Stimulated activated CD8-positive, alpha-beta memory T cell treated with anti-CD3 and anti-CD28 coated beads, Interleukin-2, amount 100 ng/mL, for 48 hours (primary cell): ENCODE results near the gene MCAT.
"Not testable (repeated sequence)": the region's sequence is repeated elsewhere in the genome, so short reads cannot be mapped to it uniquely, and the experiment has no call there.

Source experiments
- DNase-seq, 2 donors: peaks; one replicate each; pipeline ENCODE4 v3.0.0-alpha.2; 2020; ENCODE audit warnings: low read depth in 2 of 2

The MCAT gene

DNA sequence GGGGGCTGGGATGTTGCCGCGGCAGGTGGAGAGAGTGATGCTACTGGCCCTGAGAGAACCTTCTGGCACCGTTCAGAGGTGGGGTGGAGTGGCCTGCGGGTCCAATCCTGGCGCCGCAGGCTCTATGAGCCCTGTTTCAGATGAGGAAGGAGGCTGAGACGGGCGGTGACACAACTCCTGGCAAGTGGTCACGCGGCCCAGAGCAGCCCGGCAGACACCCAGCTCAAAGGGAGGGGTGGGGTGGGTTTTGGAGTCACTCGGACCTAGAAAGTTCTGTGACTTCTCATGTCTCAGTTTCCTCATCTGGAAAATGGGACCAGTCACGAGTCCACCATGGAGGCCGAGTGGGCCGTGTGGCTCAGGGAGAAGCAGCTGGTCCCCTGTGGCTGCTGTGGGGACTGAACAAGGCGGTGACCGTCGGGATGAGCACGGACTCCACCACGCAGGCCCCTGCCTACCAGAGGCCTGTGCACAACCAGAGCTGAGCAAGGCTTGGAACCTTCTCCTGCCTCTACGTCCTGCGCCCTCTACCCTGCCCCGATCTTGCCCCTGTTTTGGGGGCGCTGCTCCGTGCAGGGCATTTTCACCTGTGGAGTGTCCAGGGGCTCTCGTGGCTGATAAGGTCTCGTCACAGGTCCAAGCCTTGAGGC, 11.8 kb upstream of the MCAT start:
- no peak for DNase-seq

DNA sequence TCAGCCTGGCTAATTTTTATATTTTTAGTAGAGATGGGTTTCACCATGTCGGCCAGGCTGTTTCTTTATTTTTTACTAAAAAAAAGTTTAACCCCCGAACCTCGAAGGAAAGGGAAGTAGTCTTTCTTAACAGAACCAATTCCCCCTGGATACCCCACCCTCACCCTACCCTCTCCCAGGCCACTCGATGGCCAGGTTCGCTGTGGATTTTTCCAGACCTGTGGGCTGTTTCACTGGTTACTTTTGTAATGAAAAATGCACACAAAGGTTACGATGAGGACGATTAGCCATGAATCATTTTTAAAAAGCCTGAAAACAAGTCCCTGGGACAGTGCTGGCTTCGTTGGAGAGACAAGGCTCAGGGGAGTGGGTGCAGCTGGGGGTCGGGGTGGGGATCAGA, 10.7 kb upstream of the MCAT start:
- no peak for DNase-seq

DNA sequence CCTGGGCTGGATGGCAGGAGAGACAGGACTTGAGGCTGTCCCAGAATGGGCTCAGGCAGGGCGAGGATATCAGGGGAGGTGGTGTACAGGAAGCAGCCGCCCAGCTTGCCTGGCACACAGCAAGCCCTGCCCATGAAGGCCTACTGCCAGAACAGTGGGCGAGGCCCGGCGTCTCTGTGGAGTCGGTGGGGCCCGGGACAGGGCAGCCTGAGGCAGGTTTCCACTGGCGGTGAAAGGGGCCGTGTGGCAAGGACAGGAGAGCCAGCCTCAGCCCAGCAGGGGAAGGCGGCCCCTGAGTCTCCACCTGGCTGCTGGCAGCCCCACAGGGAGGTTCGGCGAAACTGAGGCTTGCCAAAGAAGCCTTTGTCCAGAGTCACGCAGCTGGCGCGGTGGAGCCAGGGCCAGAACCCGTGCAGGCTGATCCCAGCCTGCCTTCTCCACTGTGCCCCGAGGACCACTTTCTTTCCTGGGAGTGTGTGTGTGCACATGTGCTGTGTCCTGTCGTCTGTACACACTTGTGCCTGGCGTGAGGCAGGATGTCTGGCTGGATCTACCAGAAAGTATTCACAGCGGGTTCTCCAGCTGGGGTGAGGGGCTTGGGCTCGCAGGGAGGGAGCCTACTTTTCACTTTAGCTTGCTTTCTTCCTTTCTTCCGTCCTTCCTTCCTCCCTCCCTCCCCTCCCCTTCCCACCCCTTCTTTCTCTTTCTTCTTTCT, 9.3 kb upstream of the MCAT start:
- peak; percentile 28 to 33 for DNase-seq

DNA sequence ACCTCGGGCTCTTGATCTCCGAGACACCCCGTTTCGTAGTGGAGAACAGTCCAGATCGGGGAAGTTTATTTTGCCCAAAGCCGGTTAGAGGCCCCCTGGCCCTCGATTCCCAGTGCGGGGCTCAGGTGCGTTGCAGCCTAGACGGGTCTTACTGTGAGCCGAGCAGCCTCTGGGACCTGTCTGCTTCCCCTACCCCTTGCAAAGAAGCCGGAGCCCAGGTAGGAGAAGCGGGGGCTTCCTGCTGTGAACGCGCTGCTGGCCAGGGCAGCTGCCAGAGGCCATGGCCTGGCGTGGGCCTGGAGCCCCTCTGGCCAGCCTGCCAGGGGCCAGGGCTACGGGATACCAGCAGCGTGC, 8.8 kb upstream of the MCAT start:
- no peak for DNase-seq

DNA sequence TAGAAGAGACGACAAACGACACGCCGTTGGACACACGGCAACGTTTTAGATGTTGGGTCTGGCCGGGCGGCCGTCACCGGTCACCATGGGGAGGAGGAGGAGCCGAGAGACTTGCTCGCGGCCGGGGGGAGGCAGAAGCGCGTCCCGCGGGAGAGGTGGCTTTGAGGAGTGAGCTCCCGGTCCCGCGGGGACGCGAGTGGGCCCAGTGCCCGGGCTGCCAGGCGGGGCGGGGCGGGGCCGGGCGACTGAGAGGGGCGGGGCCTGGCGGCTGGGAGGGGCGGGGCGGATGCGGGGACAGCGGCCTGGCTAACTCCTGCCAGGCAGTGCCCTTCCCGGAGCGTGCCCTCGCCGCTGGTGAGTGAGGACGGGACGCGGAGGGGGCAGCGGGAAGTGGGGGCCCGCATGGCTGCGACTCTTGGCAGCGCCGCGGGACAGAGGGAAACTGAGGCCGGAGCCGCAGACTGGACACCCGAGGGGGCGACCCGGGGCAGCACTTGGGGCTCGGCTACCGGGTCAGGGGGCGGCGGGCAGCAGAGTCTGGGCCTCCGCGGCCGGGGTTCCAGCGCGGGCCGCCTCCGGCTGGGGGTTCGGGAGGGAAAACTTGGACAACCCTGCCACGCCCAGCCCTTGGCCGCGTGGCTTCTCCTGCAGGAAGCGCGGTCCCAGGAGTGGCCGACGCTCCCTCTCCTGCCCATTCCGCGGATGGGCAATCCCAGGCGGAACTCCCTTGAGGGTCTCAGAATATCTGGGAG, 8.2 kb upstream of the MCAT start, which contains the start of gene TSPO:
TSS of gene TSPO (plus strand) at position 309 of the 752 bp plus-strand sequence. CDS start 7,680 bp downstream, outside the sequence.
- DNase-seq = peak; percentile 53 to 54

DNA sequence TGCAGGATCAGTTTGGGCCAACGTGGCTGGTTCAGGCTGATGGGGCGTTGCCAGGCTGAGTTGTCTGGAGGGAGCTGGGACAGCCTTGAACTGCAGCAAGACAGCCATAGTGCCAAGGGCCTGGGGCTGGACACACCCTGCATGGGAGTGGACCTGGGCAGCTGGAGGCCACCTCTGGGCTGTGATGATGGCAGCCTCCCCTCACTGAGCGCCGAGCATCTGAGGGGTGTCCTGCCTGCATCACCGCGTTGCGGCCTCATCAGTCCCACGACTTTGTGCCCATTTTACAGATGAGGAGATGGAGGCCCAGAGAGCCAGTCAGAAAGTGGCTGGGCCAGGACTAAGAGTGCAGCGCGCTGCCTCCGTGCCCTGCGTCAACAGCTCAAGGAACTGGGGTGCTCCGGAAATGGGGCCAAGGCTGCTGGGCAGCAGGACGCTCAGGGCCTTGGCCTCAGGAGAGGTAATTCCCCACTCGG, 7.6 kb upstream of the MCAT start:
- no peak for DNase-seq

DNA sequence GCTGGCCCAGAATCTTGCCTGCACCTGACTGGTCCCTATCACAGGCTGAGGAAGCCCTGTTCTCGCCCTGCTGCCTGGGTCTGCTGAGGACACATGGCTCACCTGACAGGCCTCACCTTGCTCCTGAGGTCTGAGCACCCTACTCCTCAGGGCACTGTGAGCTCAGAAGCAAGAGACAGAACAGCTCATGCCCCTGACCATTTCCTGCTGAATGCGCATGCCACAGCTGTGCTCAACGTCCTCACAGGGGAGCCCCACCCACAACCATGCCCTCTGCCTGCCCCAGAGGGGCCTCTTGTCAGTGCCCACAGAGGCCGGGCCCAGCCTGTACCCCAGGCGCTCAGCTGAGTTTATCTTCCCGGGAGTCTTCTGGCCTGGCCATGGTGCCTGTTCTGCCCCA, 5.4 kb upstream of the MCAT start:
- no peak for DNase-seq

DNA sequence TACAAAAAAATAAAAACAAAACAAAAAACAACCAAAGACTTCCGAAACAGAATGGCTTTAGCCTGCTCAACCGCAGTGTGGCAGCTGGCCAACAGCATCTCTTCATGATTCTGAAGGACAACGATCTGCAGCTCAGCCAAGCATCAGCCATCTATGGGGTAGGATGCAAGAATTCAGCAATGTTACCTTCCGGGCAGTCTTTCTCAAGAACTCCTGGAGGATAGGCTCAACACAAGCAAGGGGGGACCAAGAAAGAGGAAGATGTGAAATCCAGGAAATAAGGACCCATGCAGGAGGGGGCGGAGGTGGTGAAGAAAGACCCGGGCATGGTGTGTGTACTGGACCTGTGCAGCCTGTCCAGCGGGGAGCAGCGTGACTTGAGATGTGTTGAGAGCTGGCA, 4.6 kb upstream of the MCAT start:
- no peak for DNase-seq

DNA sequence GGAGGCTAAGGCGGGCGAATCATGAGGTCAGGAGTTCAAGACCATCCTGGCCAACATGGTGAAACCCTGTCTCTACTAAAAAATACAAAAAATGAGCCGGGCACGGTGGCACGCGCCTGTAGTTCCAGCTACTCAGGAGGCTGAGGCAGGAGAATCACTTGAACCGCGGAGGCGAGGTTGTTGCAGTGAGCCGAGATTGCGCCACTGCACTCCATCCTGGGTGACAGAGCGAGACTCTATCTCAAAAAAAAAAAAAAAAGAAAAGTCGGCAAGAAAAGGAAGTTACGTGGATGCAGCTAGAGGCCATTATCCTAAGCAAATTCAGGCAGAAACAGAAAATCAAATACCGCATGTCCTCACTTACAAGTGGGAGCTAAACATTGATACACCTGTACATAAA, 3.1 kb upstream of the MCAT start:
- not testable (repeated sequence) for DNase-seq

DNA sequence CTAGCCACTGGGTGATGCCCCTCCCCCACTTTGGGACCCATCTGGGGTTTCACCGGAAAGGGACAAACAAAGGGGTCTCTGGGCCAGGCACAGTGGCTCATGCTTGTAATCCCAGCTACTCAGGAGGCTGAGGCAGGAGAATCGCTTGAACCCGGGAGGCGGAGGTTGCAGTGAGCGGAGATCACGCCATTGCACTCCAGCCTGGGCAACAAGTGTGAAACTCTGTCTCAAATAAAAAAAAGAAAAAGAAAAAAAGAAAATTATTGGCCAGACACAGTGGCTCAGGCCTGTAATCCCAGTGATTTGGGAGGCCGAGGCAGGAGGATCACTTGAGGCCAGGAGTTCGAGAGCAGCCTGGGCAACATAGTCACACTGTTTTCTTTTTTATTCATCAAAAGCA, 2.2 kb upstream of the MCAT start:
- DNase-seq = not testable (repeated sequence)

DNA sequence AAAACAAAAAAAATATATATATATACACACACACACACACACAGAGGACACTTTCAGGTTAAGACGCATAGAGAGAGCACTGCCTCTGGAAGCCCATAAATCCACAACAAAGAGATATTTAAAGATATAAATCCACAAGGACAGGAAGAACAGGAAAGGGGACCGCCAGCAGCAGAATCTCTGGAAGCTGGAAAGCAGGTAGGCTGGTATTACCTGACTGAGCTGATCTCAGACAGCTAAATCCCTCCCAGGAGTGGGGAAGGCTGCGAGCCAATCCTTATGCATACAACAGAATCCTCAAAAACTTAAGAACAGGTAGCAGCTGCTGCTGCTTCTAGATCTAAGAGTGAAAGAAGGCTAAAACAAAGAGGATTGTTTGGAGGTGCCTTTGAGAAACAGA, 1.8 kb upstream of the MCAT start:
- DNase-seq = no peak

DNA sequence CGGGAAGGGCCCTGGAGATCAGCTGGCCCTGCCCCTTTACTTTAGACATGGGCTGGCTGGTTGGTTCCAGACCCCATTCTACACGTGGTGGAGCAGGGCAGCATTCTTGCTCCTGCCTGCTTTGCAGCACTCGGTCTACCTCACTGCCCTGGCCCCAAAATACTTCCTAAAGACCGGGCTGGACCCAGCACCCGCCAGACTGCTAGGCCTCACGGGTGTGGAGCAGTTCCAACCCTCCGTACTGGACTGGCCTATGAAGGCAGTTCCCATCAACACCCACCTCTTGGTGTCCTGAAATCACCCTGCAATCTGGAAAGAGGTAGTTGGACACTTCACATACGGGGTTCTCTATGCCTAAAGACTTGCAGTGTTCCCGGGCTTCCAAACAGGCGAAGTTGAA, 6.4 kb downstream of the MCAT start:
- no peak for DNase-seq

DNA sequence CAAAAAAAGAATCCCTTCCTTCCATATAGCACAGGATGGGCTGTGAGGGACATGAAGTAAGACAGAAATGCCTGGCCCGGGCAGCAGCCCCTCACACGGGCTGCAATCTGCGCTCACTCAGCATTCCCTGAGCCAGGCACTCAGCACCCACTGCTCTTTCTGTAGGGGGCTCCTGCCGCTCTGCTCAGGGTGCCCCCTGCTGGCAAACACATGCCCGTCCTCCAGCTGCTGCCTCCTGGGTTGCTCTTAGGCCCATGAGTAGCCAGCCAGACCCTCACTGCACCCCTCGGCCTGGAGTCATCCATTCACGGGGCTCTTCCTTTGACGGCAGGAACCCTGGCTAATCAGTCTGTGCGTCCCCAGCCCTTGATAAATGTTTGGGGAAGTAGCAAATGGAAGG, 6.9 kb downstream of the MCAT start:
- DNase-seq = peak in 1 of 2 donors; percentile 18

DNA sequence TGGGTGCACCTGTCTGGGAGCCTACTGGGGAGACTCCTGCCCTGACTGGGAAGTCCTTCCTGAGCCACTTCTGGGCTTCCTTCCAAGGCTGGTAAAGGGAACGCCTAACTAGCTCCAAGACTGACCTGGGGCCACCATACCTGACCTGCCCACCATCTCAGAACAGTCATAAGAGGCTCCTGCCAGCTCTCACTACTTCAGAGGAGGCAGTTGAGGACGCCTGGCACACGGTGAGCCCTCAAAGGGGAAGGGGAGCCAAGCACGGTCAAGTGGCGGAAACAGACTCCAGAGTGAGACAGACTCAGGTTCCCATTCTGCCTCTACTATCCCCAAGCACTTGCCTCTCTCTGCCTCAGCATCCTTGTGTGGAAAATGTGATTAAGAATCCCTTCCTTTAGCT, 7.6 kb downstream of the MCAT start:
- no peak for DNase-seq

DNA sequence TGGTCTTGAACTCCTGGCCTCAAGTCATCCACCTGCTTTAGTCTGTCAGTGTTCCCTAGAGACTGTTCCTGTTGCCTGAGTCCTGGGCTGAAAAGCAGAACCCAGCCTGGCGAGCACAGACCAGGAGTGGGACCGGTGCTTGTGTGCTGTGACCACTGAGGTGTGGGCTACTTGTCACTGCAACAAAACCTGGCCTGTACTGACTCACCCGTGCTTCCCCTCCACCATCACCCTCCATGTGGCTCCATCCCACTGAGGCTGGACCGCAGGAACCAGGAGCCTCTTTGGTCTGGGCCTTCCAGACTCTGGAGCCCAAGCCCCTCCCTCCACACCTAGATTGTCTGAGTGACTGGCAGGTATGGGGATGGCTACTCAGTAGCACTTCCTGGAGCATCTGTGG, 8.6 kb downstream of the MCAT start:
- DNase-seq = no peak

DNA sequence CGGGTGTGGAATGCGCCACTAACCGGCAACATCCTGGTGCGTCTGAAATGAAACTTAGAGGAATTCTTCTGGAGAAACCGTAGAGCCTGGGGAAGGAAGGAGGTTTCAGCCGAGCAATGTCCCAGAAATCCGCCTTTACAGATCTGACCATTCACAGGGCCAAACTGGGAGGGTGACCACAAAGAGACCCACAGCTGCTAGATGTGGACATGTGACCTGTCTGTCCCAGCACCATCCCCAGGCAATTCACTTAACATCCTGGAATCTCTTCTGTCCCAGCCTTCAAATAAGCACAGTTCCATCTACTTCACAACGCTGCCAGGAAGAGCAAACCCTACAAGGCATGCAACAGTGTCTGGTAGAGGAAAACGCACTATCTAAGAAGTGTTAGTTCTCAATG, 9.8 kb downstream of the MCAT start:
- no peak for DNase-seq

DNA sequence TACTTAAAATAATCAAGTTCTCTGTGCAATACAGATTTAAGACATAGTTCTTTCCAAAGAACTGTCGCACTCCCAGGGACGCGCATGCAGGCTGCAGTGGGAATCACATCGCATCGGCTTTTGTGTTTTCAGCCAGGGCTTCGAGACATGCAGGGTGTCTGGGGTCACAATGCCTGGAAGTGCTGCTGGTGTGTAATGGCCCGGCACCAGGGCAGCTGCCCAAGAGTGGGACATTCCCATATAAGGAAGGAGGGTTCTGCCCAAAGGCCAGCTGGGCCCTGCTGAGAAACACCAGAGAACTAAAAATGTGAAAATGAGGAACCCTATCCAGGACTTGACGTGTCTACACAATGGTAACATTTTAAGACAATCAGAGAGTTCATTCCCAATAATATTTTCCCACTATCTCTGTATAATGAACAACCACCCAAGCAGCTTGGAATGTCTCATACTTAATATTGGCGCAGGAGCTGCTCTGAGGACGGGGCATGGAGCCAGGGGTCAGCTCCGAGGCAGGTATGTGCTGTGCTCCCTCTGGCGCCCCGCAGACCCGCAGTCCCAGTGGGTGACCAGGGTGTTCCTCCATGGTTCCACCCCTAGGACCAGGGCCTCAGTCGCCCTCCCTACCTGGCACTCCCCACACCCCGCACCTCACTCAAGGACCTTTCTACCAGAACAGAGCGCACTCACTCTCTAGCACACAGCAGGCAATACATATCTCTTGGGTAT, 11.3 kb downstream of the MCAT start:
- DNase-seq = no peak

DNA sequence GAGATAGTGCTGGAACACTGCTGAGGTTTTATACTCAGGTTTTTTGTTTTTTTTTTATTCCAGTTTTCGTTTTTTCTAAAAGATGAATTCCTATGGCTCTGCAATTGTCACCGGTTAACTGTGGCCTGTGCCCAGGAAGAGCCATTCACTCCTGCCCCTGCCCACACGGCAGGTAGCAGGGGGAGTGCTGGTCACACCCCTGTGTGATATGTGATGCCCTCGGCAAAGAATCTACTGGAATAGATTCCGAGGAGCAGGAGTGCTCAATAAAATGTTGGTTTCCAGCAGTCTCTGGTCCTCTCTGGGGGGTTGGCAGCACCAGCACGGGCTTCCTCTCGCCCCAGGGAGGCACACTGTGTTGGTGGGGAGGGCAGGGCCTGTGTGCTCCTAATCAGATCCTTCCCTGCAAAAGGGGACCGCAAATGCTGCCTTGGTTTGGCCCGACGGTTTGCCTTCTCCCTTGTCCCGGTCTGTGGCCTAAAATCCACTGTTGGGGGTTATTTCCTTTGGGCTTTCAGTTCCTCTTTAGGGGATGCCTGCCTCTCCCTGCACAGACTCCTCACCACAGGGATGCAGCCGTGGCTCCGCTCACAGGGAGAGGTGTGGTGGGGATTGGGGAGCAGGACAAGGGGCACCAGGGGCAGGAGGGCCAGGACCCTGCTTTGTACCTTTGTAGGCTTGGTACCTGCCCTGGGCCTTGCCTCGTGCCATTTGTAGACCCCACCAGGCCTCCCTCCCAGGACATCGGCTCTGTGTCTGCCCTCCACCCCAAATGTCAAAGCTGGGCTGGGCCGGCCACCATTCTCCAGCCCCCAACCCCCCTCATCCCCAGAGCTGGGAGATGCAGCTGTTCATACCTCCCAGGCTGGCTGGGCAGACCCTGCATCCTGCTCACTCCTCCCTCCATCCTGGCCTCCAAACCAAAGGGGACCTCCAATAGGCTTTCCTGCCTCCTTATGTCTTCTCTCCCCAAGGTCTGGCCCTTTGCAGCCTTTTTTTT, 13.5 kb downstream of the MCAT start:
- DNase-seq = no peak

DNA sequence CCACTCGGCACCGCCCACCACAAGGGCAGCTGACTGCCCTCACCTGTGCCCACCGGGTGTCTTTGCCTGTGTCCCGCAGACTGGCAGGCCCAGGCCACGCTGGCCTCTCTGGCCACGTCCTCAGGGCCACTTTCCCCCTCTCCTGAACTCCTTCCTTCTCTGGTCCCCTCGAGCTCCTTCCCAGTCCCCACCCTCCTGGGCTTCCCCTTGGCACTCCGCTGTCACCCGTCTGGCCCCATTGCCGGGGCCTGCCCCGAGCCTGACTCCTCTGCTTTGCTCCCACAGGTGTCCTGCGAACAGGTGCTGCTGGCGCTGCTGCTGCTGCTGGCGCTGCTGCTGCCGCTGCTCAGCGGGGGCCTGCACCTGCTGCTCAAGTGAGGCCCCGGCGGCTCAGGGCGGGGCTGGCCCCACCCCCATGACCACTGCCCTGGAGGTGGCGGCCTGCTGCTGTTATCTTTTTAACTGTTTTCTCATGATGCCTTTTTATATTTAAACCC, 14.2 kb downstream of the MCAT start:
- no peak for DNase-seq

DNA sequence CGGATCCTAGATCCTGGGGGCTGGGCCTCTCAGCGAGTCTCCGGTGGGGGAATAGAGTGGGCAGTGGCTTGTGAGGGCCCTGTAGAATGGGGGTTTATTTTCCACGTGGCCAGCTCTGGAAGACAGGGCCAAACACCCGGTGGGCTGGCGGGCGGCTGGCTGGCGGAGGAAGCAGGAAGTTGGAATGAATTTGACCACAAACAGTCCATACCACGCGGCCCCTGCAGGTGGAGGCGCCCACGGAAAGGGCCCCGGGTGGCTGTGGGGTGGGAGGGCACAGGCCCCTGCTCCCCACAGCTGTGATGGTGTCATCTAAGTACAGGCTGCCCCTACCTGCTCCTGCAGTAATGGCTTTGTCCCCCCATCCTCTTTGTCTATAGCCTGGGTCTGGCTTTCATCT, 15.1 kb downstream of the MCAT start:
- no peak for DNase-seq
